Activated naive CD4-positive, alpha-beta T cell treated with anti-CD3 and anti-CD28 coated beads for 36 hours (primary cell): ENCODE measurements around the gene UBTD1. TPM values are rescaled to one million over a fixed set of nuclear protein-coding genes. Genes with fewer than 3 reads are reported as not detected.
"Not testable (repeated sequence)": the region's sequence is repeated elsewhere in the genome, so short reads cannot be mapped to it uniquely, and the experiment has no call there.

Experiments
- CTCF ChIA-PET: fragments of 350-600 bp; sonication (Branson Sonifier 250); formaldehyde crosslinking; loops from one replicate; lab custom pipeline; 2021; ENCODE audit warnings: antibody characterized with exemption; lab: Charles Lee
- DNase-seq: peaks from one replicate; pipeline ENCODE4 v3.0.0-alpha.2; 2020
- H3K27ac Mint-ChIP-seq: one replicate; pipeline ENCODE4 v1.8.0; 2021; ENCODE audit warnings: mild to moderate bottlenecking, mixed read lengths
- H3K27me3 Mint-ChIP-seq: one replicate; pipeline ENCODE4 v1.8.0; 2021; ENCODE audit warnings: low read depth, mixed read lengths
- H3K36me3 Mint-ChIP-seq: one replicate; pipeline ENCODE4 v1.8.0; 2021; ENCODE audit warnings: low read depth, mixed read lengths
- H3K4me1 Mint-ChIP-seq: one replicate; pipeline ENCODE4 v1.8.0; 2021; ENCODE audit warnings: low read depth, mixed read lengths
- H3K4me3 Mint-ChIP-seq: one replicate; pipeline ENCODE4 v1.8.0; 2021; ENCODE audit warnings: mild to moderate bottlenecking, moderate library complexity, mixed read lengths
- H3K9me3 Mint-ChIP-seq: one replicate; pipeline ENCODE4 v1.8.0; 2021; ENCODE audit warnings: mixed read lengths
- intact Hi-C: fragments of 100-400 bp; cut with micrococcal nuclease; formaldehyde crosslinking; loops from one replicate; pipeline ENCODE4 v1.15.1; 2023
- total RNA-seq, 2 experiments: library from RNA; stranded (reverse); gene quantifications; one replicate each; pipeline ENCODE4 v1.2.3, GENCODE V29; 2021

UBTD1 gene
- total RNA-seq, 2 experiments from 2014 or later, result 0.86 to 1.3 TPM

GRCh38 chr10:97546456-97547270, 47.9 kb downstream of the UBTD1 start:
- no peak overlapping the region for H3K4me3 Mint-ChIP-seq
- H3K4me1 Mint-ChIP-seq, result peaks cover 22% of the 10 kb centered on the region
- CTCF ChIA-PET, result interaction anchor here (0.8 to 1.8 kb wide), 4 partner anchors 8 to 12 kb away, joined by 3 to 10 read pairs (median 4); no protein-coding TSS in a partner anchor
- intact Hi-C loops, result no loop called here
- H3K27ac Mint-ChIP-seq, result no peak overlapping the region
- no peak for DNase-seq
- H3K27me3 Mint-ChIP-seq, result no peaks in the 10 kb centered on the region
- no peaks in the 10 kb centered on the region for H3K36me3 Mint-ChIP-seq
- H3K9me3 Mint-ChIP-seq, result no peaks in the 10 kb centered on the region

DNA sequence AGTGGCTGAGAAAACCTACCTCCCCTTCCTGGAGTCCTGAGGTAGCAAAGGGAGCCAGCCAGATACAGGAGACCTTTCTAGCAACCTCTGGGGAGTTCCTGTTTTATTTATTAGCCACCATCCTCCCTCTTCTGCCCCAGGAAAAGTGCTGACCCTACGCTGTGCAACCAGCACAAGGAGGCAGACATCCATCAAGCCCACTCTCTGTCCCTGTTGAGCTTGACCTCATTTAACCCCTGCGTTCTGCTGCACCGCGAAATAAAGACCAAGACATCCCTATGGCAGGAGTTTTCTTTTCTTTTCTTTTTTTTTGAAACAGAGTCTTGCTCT, 48.5 kb downstream of the UBTD1 start:
- Mint-ChIP-seq H3K4me1 (peaks cover 16% of the 10 kb centered on the region), H3K36me3 (no peaks in the 10 kb centered on the region), H3K27ac (no peak overlapping the region), H3K4me3 (no peak overlapping the region), H3K9me3 (no peaks in the 10 kb centered on the region), H3K27me3 (no peaks in the 10 kb centered on the region)
- no peak for DNase-seq
- intact Hi-C loops, result no loop called here
- CTCF ChIA-PET, result no interaction called here

DNA sequence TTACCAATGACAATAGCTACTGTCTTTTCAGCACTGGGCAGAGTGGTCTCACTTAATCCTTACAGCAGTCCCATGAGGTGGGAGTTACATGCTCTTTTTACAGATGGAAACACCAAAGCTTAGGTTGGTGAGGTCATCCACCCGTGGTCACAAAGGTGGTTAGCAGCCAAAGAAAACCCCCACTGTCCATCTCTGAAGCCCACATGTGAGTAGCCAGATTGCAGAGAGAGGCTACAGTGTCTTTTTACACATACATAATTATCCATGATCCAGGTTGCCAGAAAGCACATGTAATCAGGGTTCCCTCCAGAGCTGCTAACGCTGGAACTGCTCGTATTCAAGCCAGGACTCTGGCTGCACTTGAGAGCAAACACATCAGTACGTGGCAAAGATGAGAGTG, 49.2 kb downstream of the UBTD1 start:
- Mint-ChIP-seq H3K27me3 (no peaks in the 10 kb centered on the region), H3K36me3 (no peaks in the 10 kb centered on the region), H3K9me3 (no peaks in the 10 kb centered on the region), H3K4me3 (no peak overlapping the region), H3K4me1 (peaks cover 9% of the 10 kb centered on the region), H3K27ac (no peak overlapping the region)
- intact Hi-C loops, result no loop called here
- no peak for DNase-seq
- CTCF ChIA-PET, result interaction anchor here (0.6 to 7.8 kb wide), 3 partner anchors 12 to 128 kb away, joined by 3 to 148 read pairs (median 4); partner anchors contain the start of gene UBTD1

GRCh38 chr10:97548828-97549455, 50.2 kb downstream of the UBTD1 start:
- intact Hi-C loops, result no loop called here
- Mint-ChIP-seq H3K4me3 (no peak overlapping the region), H3K9me3 (no peaks in the 10 kb centered on the region), H3K4me1 (peaks cover 2% of the 10 kb centered on the region), H3K27ac (no peak overlapping the region), H3K36me3 (no peaks in the 10 kb centered on the region), H3K27me3 (no peaks in the 10 kb centered on the region)
- no peak for DNase-seq
- CTCF ChIA-PET, result interaction anchor here (7.8 kb wide), 1 partner anchor 13 kb away, joined by 148 read pairs; no protein-coding TSS in a partner anchor

GRCh38 chr10:97549587-97550322, 51.0 kb downstream of the UBTD1 start:
- intact Hi-C loops, result no loop called here
- Mint-ChIP-seq H3K36me3 (no peaks in the 10 kb centered on the region), H3K27ac (peak overlapping the region; percentile 61)

DNA sequence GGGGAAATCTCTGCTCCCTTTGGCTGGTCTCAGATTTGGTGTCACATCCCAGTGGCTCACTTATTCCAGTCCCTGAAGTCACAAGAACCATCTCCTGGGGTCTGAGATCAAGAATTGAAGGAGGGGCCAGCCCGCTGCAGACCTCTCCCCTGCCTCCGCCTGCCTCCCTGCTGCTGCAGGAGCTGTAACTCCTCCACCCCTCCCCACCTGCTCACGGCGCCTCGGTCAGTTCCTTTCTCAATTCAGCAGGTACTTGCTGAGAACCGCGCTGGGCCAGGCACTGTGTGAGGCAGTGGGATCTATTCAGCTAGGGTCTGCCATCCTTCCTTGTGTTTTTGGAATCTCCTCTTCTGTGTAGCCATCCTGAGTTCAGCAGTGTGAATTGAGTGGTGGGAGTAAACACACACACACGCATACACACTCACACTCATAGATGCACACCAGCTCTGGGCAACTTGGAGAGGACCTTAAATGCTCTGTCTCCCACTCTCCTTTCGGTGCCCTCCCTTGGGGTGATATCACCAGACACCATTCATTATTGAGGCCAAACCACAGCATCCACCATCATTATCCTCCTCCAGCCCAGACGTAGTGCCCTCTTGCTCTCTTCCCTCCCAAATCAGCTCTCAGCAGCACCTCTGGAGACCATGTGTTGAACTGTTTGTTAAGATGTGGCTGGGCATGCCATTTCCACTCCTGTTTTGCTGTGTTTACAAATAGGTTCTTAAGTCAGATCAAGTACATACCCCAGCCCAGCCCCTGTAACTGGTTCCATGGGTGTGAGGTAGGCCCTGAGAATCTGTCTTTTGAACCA, 51.8 kb downstream of the UBTD1 start:
- intact Hi-C loops, result no loop called here
- DNase-seq, result no peak
- Mint-ChIP-seq H3K4me1 (peaks cover 2% of the 10 kb centered on the region), H3K27ac (no peak overlapping the region), H3K4me3 (no peak overlapping the region), H3K27me3 (no peaks in the 10 kb centered on the region), H3K9me3 (no peaks in the 10 kb centered on the region), H3K36me3 (no peaks in the 10 kb centered on the region)
- CTCF ChIA-PET, result interaction anchor here (4.6 to 7.8 kb wide), 3 partner anchors 9 to 85 kb away, joined by 27 to 148 read pairs (median 63); no protein-coding TSS in a partner anchor

More at GRCh38 chr10:97549587-97550322, 51.0 kb downstream of the UBTD1 start:
- no peak overlapping the region for H3K4me3 Mint-ChIP-seq
- H3K4me1 Mint-ChIP-seq, result peaks cover 2% of the 10 kb centered on the region
- no peaks in the 10 kb centered on the region for H3K27me3 Mint-ChIP-seq
- no peaks in the 10 kb centered on the region for H3K9me3 Mint-ChIP-seq
- no peak for DNase-seq
- CTCF ChIA-PET, result interaction anchor here (5.4 to 7.8 kb wide), 2 partner anchors 8 to 13 kb away, joined by 27 to 148 read pairs; no protein-coding TSS in a partner anchor

GRCh38 chr10:97551271-97551670, 52.5 kb downstream of the UBTD1 start:
- DNase-seq, result no peak
- Mint-ChIP-seq H3K36me3 (no peaks in the 10 kb centered on the region), H3K4me3 (no peak overlapping the region), H3K27ac (no peak overlapping the region), H3K27me3 (no peaks in the 10 kb centered on the region), H3K4me1 (peaks cover 2% of the 10 kb centered on the region), H3K9me3 (no peaks in the 10 kb centered on the region)
- CTCF ChIA-PET, result interaction anchor here (0.7 to 7.8 kb wide), 6 partner anchors 9 to 87 kb away, joined by 4 to 148 read pairs (median 22); partner anchors contain the start of gene ANKRD2
- intact Hi-C loops, result no loop called here

- Mint-ChIP-seq H3K27me3 (no peaks in the 10 kb centered on the region), H3K4me1 (peaks cover 2% of the 10 kb centered on the region), H3K36me3 (no peaks in the 10 kb centered on the region), H3K27ac (no peak overlapping the region), H3K4me3 (no peak overlapping the region), H3K9me3 (no peaks in the 10 kb centered on the region)
- intact Hi-C loops, result loop anchor here (1.0 kb wide), 4 partner anchors 19 to 146 kb away; partner anchors contain the start of genes MMS19 and UBTD1
- DNase-seq, result peak; percentile 78
- CTCF ChIA-PET, result interaction anchor here (0.7 to 7.8 kb wide), 33 partner anchors 8 to 915 kb away, joined by 3 to 148 read pairs (median 4); partner anchors contain the start of genes ANKRD2, HOGA1 and UBTD1
Measured at GRCh38 chr10:97553575-97554031, 54.9 kb downstream of the UBTD1 start.

DNA sequence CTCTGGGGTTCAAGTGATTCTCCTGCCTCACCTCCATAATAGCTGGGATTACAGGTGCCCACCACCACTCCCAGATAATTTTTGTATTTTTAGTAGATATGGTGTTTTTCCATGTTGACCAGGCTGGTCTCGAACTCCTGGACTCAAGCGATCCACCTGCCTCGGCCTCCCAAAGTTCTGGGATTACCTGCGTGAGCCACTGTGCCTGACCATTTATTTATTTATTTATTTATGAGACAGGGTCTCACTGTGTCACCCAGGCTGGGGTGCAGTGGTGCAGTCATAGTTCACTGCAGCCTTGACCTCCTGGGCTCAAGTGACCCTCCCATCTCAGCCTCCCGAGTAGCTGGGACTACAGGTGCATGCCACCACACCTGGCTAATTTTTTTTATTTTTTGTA, 55.6 kb downstream of the UBTD1 start:
- CTCF ChIA-PET, result interaction anchor here (0.7 to 7.8 kb wide), 28 partner anchors 8 to 915 kb away, joined by 3 to 148 read pairs (median 4); partner anchors contain the start of genes ANKRD2 and UBTD1
- DNase-seq, H3K4me3 Mint-ChIP-seq, H3K36me3 Mint-ChIP-seq, H3K27ac Mint-ChIP-seq, H3K4me1 Mint-ChIP-seq, H3K9me3 Mint-ChIP-seq, intact Hi-C loops, H3K27me3 Mint-ChIP-seq: not testable (repeated sequence)

DNA sequence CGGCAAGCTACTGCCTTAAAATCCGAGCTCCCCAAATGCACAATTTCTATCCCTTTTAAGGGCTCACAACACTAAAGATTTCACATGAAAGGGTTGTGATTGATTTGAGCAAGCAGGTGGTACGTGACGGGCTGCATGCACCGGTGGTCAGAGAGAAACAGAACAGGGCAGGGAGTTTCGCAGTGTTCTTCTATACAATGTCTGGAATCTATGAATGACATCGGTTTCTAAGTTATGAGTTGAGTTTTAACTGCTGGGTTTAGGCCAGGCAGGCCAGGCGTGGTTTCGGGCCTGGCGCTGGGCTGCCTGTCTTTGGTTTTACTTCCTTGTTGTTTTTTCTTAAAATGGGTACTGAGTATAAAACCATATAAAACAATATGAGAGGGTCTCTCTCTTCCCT, 56.8 kb downstream of the UBTD1 start:
- intact Hi-C loops, H3K4me1 Mint-ChIP-seq, H3K27me3 Mint-ChIP-seq, DNase-seq, H3K27ac Mint-ChIP-seq, H3K9me3 Mint-ChIP-seq, H3K36me3 Mint-ChIP-seq, H3K4me3 Mint-ChIP-seq: not testable (repeated sequence)
- CTCF ChIA-PET, result interaction anchor here (1.0 to 7.8 kb wide), 6 partner anchors 10 to 90 kb away, joined by 4 to 148 read pairs (median 19); no protein-coding TSS in a partner anchor

DNA sequence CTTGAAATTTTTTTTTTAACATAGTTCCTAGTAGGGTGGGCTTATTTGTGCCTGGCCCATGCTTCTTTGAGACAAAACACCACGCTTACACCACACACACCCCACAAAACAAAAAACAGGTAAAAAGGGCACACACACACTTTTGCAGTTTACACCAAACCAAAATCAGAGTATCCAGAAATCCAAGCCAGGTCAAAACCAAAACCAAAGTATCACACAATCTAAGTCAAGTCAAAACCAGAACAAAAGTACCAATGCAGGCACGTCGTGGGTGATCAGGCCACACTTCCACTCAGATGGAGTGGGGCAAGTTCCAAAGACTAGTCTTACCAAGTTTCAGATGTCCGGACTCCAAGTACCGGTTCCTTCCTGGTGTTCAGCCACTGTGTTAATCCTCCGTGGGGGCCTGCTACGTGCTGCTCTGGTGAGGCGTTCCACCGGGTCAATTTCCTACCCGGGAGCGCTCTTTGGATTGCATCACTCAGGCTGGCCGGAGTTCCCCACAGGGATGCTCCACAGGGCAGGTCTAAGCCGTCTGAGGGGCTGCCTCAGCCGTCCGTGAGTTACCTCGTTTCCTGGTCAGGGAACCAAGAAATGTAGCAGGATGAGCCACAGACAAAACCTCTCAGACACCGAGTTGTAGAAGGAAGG, 62.1 kb downstream of the UBTD1 start:
- CTCF ChIA-PET, result not testable (repeated sequence)

More for the DNA sequence above, 62.1 kb downstream of the UBTD1 start:
- DNase-seq, H3K9me3 Mint-ChIP-seq, H3K36me3 Mint-ChIP-seq, H3K4me1 Mint-ChIP-seq, H3K27me3 Mint-ChIP-seq, H3K4me3 Mint-ChIP-seq, H3K27ac Mint-ChIP-seq: not testable (repeated sequence)
- intact Hi-C loops, result loop anchor here (1.0 kb wide), 1 partner anchor 18 kb away; no protein-coding TSS in a partner anchor
